ENCODE results near the gene LTBP1.

LTBP1 gene

DNA sequence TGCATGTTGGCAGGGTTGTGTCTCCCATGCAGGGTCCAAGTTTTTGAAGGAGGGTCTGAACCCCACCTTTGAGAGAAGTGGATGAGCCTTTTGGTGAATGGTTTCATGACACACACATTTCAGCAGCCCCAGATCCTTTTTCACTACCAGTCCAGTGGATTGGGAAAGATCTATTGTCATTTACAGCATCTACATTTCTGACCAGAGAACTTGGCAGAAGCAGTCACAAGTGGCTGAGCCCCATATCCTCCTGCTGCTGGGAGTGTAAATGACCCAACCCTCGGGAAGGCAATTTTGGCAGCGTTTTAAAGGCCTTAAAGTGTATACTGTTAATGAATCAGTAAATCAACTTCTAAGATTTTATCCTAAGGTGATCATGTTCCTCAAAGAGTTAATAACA is 355.6 kb downstream of the LTBP1 start:
- H3K4me1 ChIP-seq (ENCODE audit: control insufficient read depth in 1 of 2, insufficient read depth in 2 of 2, low read length in 2 of 2): peaks cover 7 to 30% of the 10 kb centered on the region in 2 donors
- H3K36me3 ChIP-seq (ENCODE audit: control insufficient read depth in 1 of 2, insufficient read depth in 2 of 2, low read length in 2 of 2): peaks cover 0 to 8% of the 10 kb centered on the region in 2 donors
- H3K27me3 ChIP-seq (ENCODE audit: low read depth, low read length): no peaks in the 10 kb centered on the region
- no peaks in the 10 kb centered on the region for H3K9me3 ChIP-seq (ENCODE audit: control insufficient read depth in 1 of 2, low read length in 2 of 2)
- H3K4me3 ChIP-seq (ENCODE audit: low read depth in 1 of 2, low read length in 2 of 2): no peak overlapping the region
- H3K27ac ChIP-seq (ENCODE audit: low read length): no peak overlapping the region

DNA sequence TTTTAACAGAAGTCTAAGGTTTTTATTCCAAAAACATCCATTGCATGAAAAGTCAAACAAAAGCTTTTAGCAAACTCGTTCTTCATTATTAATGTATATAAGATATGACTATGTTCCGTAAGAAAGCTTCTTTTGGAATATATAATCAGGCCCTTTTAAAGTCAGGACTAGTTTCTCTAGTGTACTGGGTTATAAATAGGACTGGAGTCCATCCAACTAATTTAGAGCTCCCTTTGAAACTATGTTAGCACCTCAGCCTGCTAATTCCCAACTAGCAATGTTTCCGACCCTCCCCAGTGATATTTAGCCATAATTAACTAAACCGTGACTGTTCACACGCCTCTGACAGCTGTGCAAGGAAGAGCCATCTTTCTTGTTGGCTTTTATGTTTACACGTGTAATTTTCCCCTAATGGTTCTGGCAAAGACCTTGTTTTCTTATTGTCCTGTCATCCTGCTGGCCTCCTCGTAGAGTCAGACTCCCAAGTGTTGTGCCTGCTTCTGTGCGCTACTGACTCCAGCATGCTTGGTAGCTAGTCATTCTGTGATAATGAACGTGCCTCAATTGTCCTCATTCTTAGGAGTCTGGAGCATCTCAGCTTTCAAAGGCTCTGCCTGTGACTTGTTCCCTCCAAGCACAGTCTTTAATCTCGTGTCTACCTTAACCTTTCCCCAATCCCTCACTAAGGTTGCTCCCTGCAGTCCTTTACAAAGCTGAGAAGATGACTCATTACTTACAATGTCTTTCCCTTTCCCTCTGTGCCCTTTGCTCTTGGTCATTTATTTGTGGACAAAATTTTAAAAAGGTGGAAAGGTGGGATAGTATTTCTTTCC is 357.5 kb downstream of the LTBP1 start:
- Histone ChIP-seq H3K4me3 (ENCODE audit: low read depth in 1 of 2, low read length in 2 of 2) (no peak overlapping the region), H3K36me3 (ENCODE audit: control insufficient read depth in 1 of 2, insufficient read depth in 2 of 2, low read length in 2 of 2) (peaks cover 0 to 8% of the 10 kb centered on the region in 2 donors), H3K27ac (ENCODE audit: low read length) (peak overlapping the region; percentile 40), H3K27me3 (ENCODE audit: low read depth, low read length) (no peaks in the 10 kb centered on the region), H3K9me3 (ENCODE audit: control insufficient read depth in 1 of 2, low read length in 2 of 2) (no peaks in the 10 kb centered on the region), H3K4me1 (ENCODE audit: control insufficient read depth in 1 of 2, insufficient read depth in 2 of 2, low read length in 2 of 2) (peaks cover 7 to 16% of the 10 kb centered on the region in 2 donors)

DNA sequence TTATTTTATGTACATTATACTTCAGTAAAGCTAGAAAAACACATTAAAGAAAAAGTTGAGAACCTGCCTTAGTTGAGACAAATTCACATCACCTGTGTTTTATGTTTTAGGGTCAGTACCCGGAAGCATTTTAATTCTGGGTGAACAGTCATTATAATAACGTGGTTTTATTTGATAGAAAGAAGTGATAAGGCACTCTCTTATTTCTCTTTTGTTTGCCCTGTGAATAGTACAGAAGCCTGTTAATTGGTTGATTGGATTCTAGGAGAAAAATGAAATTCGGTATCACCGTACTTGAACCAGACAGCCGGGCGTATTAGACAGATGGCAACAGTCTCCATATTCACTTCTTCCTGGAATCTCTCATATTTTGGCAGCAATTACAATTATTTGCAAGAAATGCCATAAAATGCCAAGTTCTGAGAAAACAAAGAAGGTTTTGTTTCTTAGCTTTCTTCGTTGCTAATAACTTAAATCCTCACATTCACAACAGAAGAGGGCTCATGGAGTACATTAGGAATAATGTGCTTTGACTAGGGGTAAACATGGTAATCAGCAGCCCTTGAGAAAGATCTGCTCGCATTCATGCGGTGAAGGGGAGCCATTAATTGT is 361.0 kb downstream of the LTBP1 start:
- Histone ChIP-seq H3K36me3 (ENCODE audit: control insufficient read depth in 1 of 2, insufficient read depth in 2 of 2, low read length in 2 of 2) (no peaks in the 10 kb centered on the region), H3K27me3 (ENCODE audit: low read depth, low read length) (no peaks in the 10 kb centered on the region), H3K27ac (ENCODE audit: low read length) (no peak overlapping the region), H3K4me1 (ENCODE audit: control insufficient read depth in 1 of 2, insufficient read depth in 2 of 2, low read length in 2 of 2) (peaks cover 0 to 11% of the 10 kb centered on the region in 2 donors), H3K4me3 (ENCODE audit: low read depth in 1 of 2, low read length in 2 of 2) (no peak overlapping the region), H3K9me3 (ENCODE audit: control insufficient read depth in 1 of 2, low read length in 2 of 2) (no peaks in the 10 kb centered on the region)

DNA sequence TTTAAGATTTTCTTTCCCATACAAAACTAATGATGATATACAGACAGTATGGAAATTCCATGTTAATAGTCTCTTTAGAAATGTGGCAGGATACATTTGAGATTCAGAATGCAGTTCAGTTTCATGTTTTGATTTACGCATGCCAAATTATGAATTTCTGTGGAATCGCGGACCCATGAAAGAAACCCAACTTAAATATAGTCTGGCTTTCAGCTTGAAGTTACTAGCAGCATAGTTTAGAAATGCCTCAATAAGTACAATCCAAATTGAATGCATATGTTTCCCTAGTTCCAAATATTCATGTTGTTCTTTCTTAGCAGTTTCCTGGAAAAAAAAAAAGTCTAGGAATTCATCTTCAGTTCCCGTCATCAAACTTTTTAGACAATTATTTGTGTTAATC is 365.6 kb downstream of the LTBP1 start:
- Histone ChIP-seq H3K4me3 (ENCODE audit: low read depth in 1 of 2, low read length in 2 of 2) (no peak overlapping the region), H3K4me1 (ENCODE audit: control insufficient read depth in 1 of 2, insufficient read depth in 2 of 2, low read length in 2 of 2) (peaks cover 0 to 10% of the 10 kb centered on the region in 2 donors), H3K27ac (ENCODE audit: low read length) (no peak overlapping the region), H3K36me3 (ENCODE audit: control insufficient read depth in 1 of 2, insufficient read depth in 2 of 2, low read length in 2 of 2) (no peaks in the 10 kb centered on the region), H3K9me3 (ENCODE audit: control insufficient read depth in 1 of 2, low read length in 2 of 2) (no peaks in the 10 kb centered on the region), H3K27me3 (ENCODE audit: low read depth, low read length) (no peaks in the 10 kb centered on the region)

DNA sequence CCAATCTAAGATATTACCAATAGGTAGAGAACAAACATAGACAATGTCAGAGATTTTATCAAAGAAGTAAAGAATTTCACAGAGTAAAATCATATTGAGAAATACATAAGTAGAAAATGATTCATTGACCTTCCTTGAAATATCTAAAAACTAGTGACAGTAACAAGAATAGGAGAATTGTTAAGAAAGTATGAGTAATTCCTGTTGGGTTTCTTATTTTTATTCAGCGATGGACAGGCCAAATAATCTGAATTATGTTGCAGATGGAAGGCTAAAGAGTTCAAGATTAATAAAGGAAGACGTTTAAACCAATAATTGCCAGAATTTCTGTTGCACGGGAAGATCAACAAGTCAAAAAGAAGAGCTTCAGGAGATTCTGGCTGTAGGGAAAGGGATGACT is 366.3 kb downstream of the LTBP1 start:
- Histone ChIP-seq H3K9me3 (ENCODE audit: control insufficient read depth in 1 of 2, low read length in 2 of 2) (no peaks in the 10 kb centered on the region), H3K27me3 (ENCODE audit: low read depth, low read length) (no peaks in the 10 kb centered on the region), H3K4me1 (ENCODE audit: control insufficient read depth in 1 of 2, insufficient read depth in 2 of 2, low read length in 2 of 2) (peaks cover 0 to 13% of the 10 kb centered on the region in 2 donors), H3K4me3 (ENCODE audit: low read depth in 1 of 2, low read length in 2 of 2) (no peak overlapping the region), H3K36me3 (ENCODE audit: control insufficient read depth in 1 of 2, insufficient read depth in 2 of 2, low read length in 2 of 2) (no peaks in the 10 kb centered on the region), H3K27ac (ENCODE audit: low read length) (no peak overlapping the region)

DNA sequence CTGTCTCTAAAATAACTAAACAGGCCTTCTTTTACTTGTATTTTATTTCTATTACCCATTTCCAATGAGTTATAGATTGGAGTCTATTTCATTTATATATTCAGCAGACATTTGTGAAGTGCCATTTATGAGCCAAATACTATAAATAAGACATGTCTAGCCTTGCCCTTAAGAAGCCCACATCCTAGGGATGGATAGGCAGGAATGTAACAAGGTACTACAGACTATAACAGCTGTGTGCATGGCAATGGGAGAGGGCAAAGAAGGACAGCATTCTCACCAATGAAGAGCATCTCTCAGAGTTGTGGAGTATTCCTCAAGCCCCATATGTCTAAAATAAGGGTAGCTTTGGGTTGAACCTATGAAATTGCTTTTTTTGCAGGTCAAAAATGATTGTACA is 367.8 kb downstream of the LTBP1 start:
- Histone ChIP-seq H3K4me3 (ENCODE audit: low read depth in 1 of 2, low read length in 2 of 2) (no peak overlapping the region), H3K4me1 (ENCODE audit: control insufficient read depth in 1 of 2, insufficient read depth in 2 of 2, low read length in 2 of 2) (peaks cover 0 to 13% of the 10 kb centered on the region in 2 donors), H3K27ac (ENCODE audit: low read length) (no peak overlapping the region), H3K36me3 (ENCODE audit: control insufficient read depth in 1 of 2, insufficient read depth in 2 of 2, low read length in 2 of 2) (no peaks in the 10 kb centered on the region), H3K9me3 (ENCODE audit: control insufficient read depth in 1 of 2, low read length in 2 of 2) (no peaks in the 10 kb centered on the region), H3K27me3 (ENCODE audit: low read depth, low read length) (no peaks in the 10 kb centered on the region)

DNA sequence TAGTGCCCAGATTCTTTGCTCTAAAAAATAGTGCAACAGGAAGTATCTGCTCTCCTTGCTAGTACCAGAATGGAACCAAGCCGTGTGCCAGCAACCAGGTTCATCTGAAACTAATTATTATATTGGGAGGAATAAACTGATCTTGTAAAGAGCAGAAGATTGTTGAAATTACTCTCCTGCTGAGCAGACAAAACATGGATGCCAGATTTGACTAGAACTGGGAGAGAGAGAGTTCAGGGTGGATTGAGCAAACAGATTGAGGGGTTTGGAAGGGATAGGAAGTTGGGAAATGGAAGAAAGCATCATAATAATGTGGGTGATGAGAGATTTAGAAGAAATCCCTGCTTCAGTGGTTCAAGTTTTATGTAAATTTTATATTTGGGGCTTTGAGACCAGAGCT is 369.6 kb downstream of the LTBP1 start:
- Histone ChIP-seq H3K36me3 (ENCODE audit: control insufficient read depth in 1 of 2, insufficient read depth in 2 of 2, low read length in 2 of 2) (no peaks in the 10 kb centered on the region), H3K4me1 (ENCODE audit: control insufficient read depth in 1 of 2, insufficient read depth in 2 of 2, low read length in 2 of 2) (peaks cover 0 to 27% of the 10 kb centered on the region in 2 donors), H3K4me3 (ENCODE audit: low read depth in 1 of 2, low read length in 2 of 2) (no peak overlapping the region), H3K27ac (ENCODE audit: low read length) (no peak overlapping the region), H3K27me3 (ENCODE audit: low read depth, low read length) (no peaks in the 10 kb centered on the region), H3K9me3 (ENCODE audit: control insufficient read depth in 1 of 2, low read length in 2 of 2) (no peaks in the 10 kb centered on the region)

DNA sequence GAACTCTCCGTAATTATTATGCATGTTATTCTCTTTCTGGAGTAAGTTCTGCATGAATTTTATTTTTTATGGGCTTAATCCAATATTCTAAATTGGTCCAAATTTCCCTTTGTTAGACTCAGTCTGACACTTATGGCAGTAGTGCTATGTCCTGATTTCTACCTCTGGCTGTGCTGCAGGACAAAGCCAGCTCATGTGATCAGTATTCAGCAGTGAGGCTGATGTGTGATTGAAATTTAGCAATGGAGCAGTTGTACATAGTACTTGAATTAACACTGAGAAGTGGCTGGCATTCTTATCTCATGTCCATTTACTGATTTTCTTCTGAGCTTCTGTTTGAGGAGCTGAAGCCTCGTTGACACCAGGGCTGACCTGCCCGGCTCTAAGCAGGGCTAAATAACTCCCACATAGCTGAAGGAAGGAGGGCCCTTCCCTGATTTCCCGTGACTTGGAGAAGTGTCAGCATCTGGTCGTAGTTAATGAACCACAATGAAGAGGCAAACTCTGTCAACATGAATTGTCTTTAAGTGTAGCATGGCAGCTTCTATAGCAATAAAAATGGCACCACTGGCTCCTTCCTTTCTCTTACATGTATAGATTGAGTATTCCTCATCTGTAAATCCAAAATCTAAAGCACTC is 370.7 kb downstream of the LTBP1 start:
- H3K4me1 ChIP-seq (ENCODE audit: control insufficient read depth in 1 of 2, insufficient read depth in 2 of 2, low read length in 2 of 2): peaks cover 4 to 36% of the 10 kb centered on the region in 2 donors
- no peaks in the 10 kb centered on the region for H3K36me3 ChIP-seq (ENCODE audit: control insufficient read depth in 1 of 2, insufficient read depth in 2 of 2, low read length in 2 of 2)
- no peak overlapping the region for H3K4me3 ChIP-seq (ENCODE audit: low read depth in 1 of 2, low read length in 2 of 2)
- no peaks in the 10 kb centered on the region for H3K9me3 ChIP-seq (ENCODE audit: control insufficient read depth in 1 of 2, low read length in 2 of 2)
- H3K27me3 ChIP-seq (ENCODE audit: low read depth, low read length): no peaks in the 10 kb centered on the region
- no peak overlapping the region for H3K27ac ChIP-seq (ENCODE audit: low read length)

DNA sequence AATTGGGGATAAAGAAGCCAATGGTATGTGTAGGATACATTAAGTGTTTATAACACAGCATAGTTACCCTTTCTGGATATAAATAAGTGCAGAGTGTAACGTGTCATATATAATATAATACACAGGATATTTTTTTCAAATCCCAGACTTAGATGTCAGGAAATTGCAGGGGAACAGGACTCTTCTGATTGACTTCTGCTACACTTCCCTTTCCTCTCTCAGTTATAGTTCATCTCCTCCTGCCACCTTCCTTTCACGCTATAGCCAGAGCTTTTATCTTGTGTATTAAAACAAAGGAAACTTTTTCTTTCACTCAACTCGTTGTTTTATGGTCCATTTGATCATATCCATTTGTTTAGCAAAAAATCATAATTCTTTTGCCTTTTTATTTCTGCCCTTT is 371.7 kb downstream of the LTBP1 start:
- no peaks in the 10 kb centered on the region for H3K9me3 ChIP-seq (ENCODE audit: control insufficient read depth in 1 of 2, low read length in 2 of 2)
- no peaks in the 10 kb centered on the region for H3K27me3 ChIP-seq (ENCODE audit: low read depth, low read length)
- H3K4me1 ChIP-seq (ENCODE audit: control insufficient read depth in 1 of 2, insufficient read depth in 2 of 2, low read length in 2 of 2): peaks cover 8 to 41% of the 10 kb centered on the region in 2 donors
- no peaks in the 10 kb centered on the region for H3K36me3 ChIP-seq (ENCODE audit: control insufficient read depth in 1 of 2, insufficient read depth in 2 of 2, low read length in 2 of 2)
- no peak overlapping the region for H3K27ac ChIP-seq (ENCODE audit: low read length)
- no peak overlapping the region for H3K4me3 ChIP-seq (ENCODE audit: low read depth in 1 of 2, low read length in 2 of 2)

DNA sequence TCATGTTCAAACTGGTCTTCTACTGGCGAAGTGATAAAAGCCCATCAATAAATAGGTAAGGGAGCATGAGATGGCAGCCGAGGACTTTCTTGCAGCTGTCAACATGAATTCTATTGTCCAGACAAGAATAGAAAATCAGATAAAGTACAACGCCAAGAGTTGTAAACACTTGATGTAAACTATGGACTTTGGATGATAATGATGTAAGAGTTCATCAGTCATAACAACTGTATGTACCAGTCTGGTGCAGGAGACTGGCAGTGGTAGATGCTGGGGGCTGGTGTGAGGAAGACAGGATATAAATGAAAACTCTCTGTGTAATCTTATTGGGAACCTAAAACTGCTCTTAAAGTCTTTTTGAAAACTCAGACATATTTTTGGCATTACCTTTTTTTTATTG is 373.8 kb downstream of the LTBP1 start:
- no peaks in the 10 kb centered on the region for H3K27me3 ChIP-seq (ENCODE audit: low read depth, low read length)
- H3K4me3 ChIP-seq (ENCODE audit: low read depth in 1 of 2, low read length in 2 of 2): no peak overlapping the region
- H3K36me3 ChIP-seq (ENCODE audit: control insufficient read depth in 1 of 2, insufficient read depth in 2 of 2, low read length in 2 of 2): no peaks in the 10 kb centered on the region
- no peak overlapping the region for H3K27ac ChIP-seq (ENCODE audit: low read length)
- no peaks in the 10 kb centered on the region for H3K9me3 ChIP-seq (ENCODE audit: control insufficient read depth in 1 of 2, low read length in 2 of 2)
- H3K4me1 ChIP-seq (ENCODE audit: control insufficient read depth in 1 of 2, insufficient read depth in 2 of 2, low read length in 2 of 2): peaks cover 8 to 42% of the 10 kb centered on the region in 2 donors

DNA sequence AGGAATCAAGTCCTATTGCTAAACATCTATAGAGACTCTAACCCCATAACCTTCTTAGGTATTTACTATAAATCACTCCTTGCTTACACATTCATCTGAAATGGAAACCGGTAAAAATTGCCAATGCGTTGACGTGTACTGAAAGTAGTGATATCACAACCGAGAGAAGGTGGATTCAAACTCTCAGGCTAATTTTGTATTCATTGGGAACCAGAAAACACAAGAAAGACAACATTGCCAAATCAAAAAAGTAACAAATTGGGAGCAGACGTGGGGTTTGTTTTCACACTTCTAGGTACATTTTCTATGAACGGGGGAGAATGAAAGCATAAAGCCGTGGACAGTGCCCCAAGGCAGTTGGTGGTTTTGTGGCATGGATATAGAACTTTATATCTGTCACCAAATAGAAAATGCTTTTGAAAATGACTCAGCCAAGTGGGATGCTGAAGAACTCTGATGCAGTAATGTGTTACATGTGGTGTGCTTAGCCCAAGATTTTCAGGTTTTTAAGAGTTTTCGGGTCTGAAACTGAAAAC is 374.6 kb downstream of the LTBP1 start:
- Histone ChIP-seq H3K9me3 (ENCODE audit: control insufficient read depth in 1 of 2, low read length in 2 of 2) (no peaks in the 10 kb centered on the region), H3K27ac (ENCODE audit: low read length) (peak overlapping the region; percentile 7), H3K27me3 (ENCODE audit: low read depth, low read length) (no peaks in the 10 kb centered on the region), H3K4me3 (ENCODE audit: low read depth in 1 of 2, low read length in 2 of 2) (no peak overlapping the region), H3K4me1 (ENCODE audit: control insufficient read depth in 1 of 2, insufficient read depth in 2 of 2, low read length in 2 of 2) (peaks cover 8 to 48% of the 10 kb centered on the region in 2 donors), H3K36me3 (ENCODE audit: control insufficient read depth in 1 of 2, insufficient read depth in 2 of 2, low read length in 2 of 2) (no peaks in the 10 kb centered on the region)
